Stimulated activated effector memory CD8-positive, alpha-beta T cell treated with anti-CD3 and anti-CD28 coated beads, Interleukin-12 subunit alpha, Interleukin-12 subunit beta, amount 100 ng/mL, for 72 hours (primary cell): ENCODE results near the gene LAPTM4A.
"Not testable (repeated sequence)": the region's sequence is repeated elsewhere in the genome, so short reads cannot be mapped to it uniquely, and the experiment has no call there.

Source experiments
- ATAC-seq: fragments of 150-1000 bp; cut with Tn5 transposase; 2 replicates; pipeline ENCODE4 v1.10.0; 2021
- DNase-seq, 2 donors: peaks; one replicate each; pipeline ENCODE4 v3.0.0; 2021 to 2022; ENCODE audit warnings: low spot score in 2 of 2
- H3K27ac Mint-ChIP-seq: one replicate; pipeline ENCODE4 v1.8.0; 2022; ENCODE audit warnings: mild to moderate bottlenecking, mixed read lengths
- H3K36me3 Mint-ChIP-seq: one replicate; pipeline ENCODE4 v1.8.0; 2022; ENCODE audit warnings: mild to moderate bottlenecking, mixed read lengths
- H3K4me1 Mint-ChIP-seq: one replicate; pipeline ENCODE4 v1.8.0; 2022; ENCODE audit warnings: mixed read lengths
- H3K4me3 Mint-ChIP-seq: one replicate; pipeline ENCODE4 v1.8.0; 2022; ENCODE audit warnings: mild to moderate bottlenecking, mixed read lengths
- H3K9me3 Mint-ChIP-seq: one replicate; pipeline ENCODE4 v1.8.0; 2022; ENCODE audit warnings: mixed read lengths

The LAPTM4A gene

DNA sequence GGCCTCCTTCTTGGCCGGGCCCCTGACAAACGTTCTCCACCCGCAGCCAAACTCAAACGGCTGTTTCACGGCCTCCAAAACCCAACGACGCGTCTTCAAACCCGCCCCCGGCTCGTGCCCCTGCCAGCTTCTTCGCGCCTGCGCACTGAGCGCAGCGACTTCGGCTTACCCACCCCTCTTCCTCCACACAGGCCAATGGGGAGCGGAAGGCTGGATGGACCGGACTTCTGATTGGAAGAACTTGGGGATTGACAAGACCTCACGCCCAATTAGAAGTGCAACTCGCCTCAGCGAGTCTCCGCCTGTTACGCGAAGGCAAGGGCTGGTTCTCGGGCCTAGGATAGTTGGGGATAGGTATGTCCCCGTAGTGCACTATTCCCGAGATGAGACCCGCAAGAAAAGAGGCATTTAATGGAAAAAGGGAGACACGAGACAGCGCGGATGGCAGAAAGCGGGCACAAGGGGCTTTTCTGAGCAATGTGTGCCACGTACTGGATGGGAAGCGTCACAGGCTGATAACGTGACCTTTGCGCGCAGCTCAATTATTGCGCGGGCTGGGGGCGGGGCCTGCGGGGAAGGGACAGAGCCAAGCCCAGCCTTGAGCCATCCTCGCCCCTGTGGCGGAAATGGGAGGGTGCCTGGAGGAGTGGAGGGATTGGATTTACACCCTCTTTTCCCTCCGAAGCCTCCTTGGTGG lies at the start of gene LAPTM4A:
LAPTM4A (minus strand) TSS at position 97 of the 697 bp plus-strand sequence. CDS start 108 bp downstream, outside the sequence.
- H3K9me3 Mint-ChIP-seq: no peaks in the 10 kb centered on the region
- no peak within 1 kb of the TSS for H3K27ac Mint-ChIP-seq
- ATAC-seq: peak; percentile 98
- DNase-seq: peak; percentile 90 to 97
- H3K36me3 Mint-ChIP-seq: no peaks in the 10 kb centered on the region
- H3K4me3 Mint-ChIP-seq: no peak within 1 kb of the TSS
- peaks cover 25% of the 10 kb centered on the region for H3K4me1 Mint-ChIP-seq

DNA sequence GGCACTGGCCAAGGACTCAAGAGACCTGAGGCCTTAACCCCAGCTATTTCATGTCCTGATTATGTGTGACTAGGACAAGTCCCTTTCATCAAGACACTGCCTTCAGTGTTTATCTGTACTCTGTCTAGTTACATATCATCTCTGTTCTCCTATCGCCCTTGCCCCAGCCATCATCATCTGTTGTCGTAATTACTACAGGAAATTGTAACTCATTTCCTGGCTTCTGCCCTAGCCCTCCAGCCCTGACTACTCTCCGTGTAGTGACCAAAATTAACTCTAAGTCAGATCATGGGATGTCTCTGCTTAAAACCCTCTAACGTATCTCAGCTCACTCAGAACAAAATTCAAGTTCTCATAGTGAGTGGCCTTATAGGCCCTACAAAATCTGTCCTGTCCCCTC lies 49.3 kb upstream of the LAPTM4A start:
- no peak overlapping the region for H3K4me3 Mint-ChIP-seq
- no peaks in the 10 kb centered on the region for H3K9me3 Mint-ChIP-seq
- ATAC-seq (no peak), DNase-seq (no peak)
- H3K4me1 Mint-ChIP-seq: peaks cover 5% of the 10 kb centered on the region
- H3K27ac Mint-ChIP-seq: no peak overlapping the region
- no peaks in the 10 kb centered on the region for H3K36me3 Mint-ChIP-seq

DNA sequence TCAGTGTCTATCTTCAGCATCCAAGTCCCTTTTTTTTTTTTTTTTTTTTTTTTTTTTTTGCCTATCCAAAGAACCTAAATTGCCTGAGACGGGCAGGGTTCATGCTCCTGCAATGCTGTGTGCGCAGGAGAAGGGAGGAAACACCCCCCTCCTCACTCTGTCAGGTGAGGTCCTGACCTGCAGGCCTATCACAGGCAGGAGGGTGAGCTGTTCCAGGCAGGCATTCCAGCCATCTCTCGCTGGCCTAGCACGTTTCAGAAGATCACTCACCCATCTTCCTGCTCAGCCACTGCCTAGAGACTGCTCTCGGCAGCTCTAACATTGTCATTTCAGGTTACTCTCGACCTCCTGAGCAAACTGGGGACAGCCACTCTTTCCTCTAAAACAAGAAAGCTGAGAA lies 48.4 kb upstream of the LAPTM4A start:
- no peak for ATAC-seq
- H3K9me3 Mint-ChIP-seq: no peaks in the 10 kb centered on the region

DNA sequence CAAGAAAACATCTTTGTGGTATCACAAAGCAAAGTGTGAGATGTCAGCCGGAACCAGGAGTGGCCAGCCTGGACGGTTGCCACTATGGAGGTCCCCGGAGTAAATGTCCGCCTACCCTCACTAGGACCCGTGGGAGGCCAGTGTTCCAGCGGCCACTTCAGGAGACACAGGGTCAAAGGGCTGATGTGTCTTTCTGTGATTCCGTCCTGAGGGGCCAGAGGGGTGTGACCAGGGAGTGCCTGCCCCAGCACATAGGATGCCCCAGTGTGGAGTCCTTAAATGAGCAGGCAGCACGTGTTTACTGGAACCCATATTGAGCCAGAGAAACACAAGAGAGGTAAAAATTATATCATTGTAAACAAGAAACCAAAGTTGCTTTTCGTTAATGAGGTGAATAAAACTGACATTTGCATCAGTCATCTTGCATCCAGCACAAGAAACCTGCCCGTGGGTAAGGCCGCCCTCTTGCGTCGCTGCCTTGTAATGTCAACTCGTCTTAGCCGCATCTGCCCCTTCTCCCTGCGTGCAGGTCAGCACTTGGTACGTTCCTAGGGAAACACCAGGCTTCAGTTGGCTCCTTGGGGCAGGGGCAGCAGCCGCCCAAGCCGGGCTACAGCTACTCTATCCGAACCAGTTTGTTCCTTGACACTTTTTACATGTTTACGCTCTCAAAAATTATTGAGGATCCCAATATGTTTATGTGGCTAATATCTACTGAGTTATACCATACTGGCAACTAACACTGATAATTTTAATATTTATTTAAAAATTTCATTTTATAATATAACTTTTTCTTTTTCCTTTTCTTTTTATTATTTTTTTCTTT lies 46.7 kb upstream of the LAPTM4A start:
- no peak overlapping the region for H3K4me3 Mint-ChIP-seq
- no peaks in the 10 kb centered on the region for H3K9me3 Mint-ChIP-seq
- peaks cover 11% of the 10 kb centered on the region for H3K4me1 Mint-ChIP-seq
- no peaks in the 10 kb centered on the region for H3K36me3 Mint-ChIP-seq
- DNase-seq: peak; percentile 52 to 87
- no peak overlapping the region for H3K27ac Mint-ChIP-seq
- ATAC-seq: peak; percentile 86

More for the DNA sequence above, 48.4 kb upstream of the LAPTM4A start:
- H3K4me3 Mint-ChIP-seq: no peak overlapping the region
- no peaks in the 10 kb centered on the region for H3K36me3 Mint-ChIP-seq
- no peak for DNase-seq
- H3K27ac Mint-ChIP-seq: no peak overlapping the region
- peaks cover 5% of the 10 kb centered on the region for H3K4me1 Mint-ChIP-seq

DNA sequence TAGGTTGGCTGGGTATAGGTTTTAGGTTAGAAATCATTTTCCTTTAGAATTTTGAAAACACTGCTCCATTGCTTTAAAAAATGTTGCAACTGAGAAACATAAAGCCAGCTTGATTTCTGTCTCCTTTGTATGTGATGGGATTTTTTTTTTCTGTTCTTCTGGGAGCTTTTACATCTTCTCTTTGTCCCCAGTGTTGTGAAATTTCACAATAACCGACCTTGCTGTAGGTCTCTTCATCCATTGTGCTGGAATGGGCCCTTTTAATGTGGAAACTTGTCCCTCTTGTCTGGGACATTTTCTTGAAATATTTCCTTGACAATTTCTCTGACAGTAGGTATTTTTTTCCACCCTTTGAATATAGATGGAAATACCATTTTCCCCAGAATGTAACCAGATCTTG lies 44.0 kb upstream of the LAPTM4A start:
- ATAC-seq (no peak), DNase-seq (no peak)
- H3K36me3 Mint-ChIP-seq: no peaks in the 10 kb centered on the region
- no peak overlapping the region for H3K4me3 Mint-ChIP-seq
- H3K9me3 Mint-ChIP-seq: no peaks in the 10 kb centered on the region
- no peak overlapping the region for H3K27ac Mint-ChIP-seq
- peaks cover 11% of the 10 kb centered on the region for H3K4me1 Mint-ChIP-seq

DNA sequence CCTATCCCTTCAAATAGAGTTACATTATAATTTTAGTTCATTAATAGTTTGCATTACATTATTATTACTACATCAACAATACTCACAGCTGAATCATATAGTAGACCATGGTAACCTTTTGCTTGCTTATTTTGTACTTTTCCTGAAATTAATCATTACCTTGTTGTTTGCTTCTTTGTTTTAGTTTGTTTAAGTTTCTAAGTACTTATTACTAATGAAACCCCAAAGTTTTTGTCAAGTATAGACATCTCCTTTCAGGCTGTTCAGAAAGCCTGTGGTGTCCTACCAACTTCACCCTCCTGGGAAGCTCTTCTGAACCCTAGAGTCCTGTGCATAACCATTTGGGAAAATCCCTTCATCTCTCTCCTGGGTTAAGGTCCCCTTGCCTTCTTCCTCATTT lies 43.5 kb upstream of the LAPTM4A start:
- peak; percentile 29 for ATAC-seq
- H3K36me3 Mint-ChIP-seq: no peaks in the 10 kb centered on the region
- no peaks in the 10 kb centered on the region for H3K9me3 Mint-ChIP-seq
- H3K4me3 Mint-ChIP-seq: no peak overlapping the region
- H3K4me1 Mint-ChIP-seq: peaks cover 11% of the 10 kb centered on the region
- no peak for DNase-seq
- no peak overlapping the region for H3K27ac Mint-ChIP-seq

DNA sequence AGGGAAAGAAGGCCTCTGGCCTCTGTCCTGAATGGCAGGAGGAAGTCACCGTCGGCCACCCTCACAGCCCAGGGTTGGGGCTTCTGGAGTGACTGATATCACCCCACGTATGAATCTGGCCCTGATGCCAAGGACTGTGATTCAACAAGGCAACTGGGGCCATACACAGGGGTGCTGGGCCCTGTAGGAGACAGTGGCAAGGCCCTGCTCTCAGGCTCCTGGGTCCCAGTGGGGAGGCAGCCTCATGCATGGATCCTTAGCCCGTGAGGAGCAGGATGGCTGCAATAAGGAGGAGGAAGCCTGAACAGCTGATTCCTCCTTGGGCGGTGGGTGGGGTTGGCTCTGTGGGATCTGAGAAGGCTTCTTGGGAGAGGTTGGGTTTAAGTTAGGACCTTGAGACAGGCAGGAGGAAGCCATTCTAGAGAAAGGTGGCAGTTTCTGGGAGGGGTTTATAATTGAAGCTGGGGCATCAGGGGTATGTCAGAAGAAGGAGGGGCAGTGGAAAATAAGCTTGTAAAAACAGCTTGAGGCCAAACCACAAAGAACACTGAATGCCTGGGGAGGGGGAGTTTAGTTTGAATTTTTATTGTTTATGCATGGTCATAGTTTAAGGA lies 42.8 kb upstream of the LAPTM4A start:
- H3K27ac Mint-ChIP-seq: peak overlapping the region; percentile 32
- no peak overlapping the region for H3K4me3 Mint-ChIP-seq
- no peaks in the 10 kb centered on the region for H3K9me3 Mint-ChIP-seq
- no peak for ATAC-seq
- H3K4me1 Mint-ChIP-seq: peaks cover 11% of the 10 kb centered on the region
- no peaks in the 10 kb centered on the region for H3K36me3 Mint-ChIP-seq
- no peak for DNase-seq

DNA sequence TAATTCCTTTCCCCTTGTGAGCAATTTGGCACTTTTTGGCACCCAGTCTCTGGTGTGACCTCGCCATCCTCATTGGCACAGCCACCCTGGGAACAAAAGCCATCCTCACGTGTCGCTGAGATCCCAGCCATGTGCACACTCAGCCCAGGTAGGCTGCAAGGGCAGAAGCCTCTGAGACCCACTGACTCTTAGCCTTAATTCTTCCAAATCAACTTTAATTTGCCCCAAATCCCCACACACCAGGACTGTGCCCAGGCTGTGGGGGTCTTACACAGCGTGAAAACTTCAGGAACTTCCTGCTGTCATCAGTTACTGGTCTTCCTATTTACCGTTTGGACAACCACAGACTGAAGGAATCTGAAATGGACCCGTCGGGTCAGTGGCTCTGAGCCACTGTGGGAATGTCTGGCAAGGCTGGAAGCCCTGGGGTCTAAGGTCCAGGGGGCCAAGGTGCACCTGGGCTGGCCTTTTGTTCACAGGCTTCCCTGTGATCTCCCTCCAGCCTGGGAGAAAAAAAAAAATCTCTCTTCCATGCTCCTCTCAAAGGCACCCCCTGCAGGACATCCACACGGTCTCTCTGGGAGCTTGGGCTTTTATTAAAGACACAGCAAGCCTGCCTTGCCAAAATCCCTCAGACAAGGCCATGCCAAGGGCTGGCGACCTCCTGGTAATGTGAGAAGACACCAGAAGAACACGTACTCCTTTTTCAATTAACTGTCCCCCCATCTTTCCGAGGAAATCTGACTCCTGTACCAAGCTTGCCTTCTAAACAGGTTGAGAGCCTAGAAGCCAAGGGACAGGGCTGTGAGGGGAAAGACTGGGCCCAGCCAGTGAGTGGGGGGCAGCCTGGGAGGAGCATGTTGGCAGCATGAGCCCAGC lies 42.1 kb upstream of the LAPTM4A start:
- H3K9me3 Mint-ChIP-seq: no peaks in the 10 kb centered on the region
- no peaks in the 10 kb centered on the region for H3K36me3 Mint-ChIP-seq
- peaks cover 11% of the 10 kb centered on the region for H3K4me1 Mint-ChIP-seq
- no peak for ATAC-seq
- H3K4me3 Mint-ChIP-seq: no peak overlapping the region
- DNase-seq: no peak
- H3K27ac Mint-ChIP-seq: peak overlapping the region; percentile 32

DNA sequence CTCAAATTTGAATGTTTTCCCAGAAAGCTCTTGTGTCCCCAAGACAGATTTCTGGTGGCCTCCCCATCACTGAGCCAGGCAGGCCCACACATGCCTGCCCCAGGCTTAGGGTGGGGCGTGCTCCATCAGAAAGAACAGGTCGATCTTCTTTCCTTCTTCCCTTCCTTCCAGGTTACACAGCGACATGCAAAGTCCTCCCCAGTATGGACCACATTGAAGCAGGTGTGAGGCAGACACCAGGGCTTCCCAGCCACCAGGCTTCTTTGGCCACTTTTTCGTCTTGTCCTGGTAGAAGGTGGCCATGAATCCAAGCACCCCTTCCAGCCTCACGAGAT lies 41.4 kb upstream of the LAPTM4A start:
- H3K4me1 Mint-ChIP-seq: peaks cover 8% of the 10 kb centered on the region
- no peak overlapping the region for H3K4me3 Mint-ChIP-seq
- H3K9me3 Mint-ChIP-seq: no peaks in the 10 kb centered on the region
- DNase-seq (no peak), ATAC-seq (no peak)
- no peaks in the 10 kb centered on the region for H3K36me3 Mint-ChIP-seq
- no peak overlapping the region for H3K27ac Mint-ChIP-seq

DNA sequence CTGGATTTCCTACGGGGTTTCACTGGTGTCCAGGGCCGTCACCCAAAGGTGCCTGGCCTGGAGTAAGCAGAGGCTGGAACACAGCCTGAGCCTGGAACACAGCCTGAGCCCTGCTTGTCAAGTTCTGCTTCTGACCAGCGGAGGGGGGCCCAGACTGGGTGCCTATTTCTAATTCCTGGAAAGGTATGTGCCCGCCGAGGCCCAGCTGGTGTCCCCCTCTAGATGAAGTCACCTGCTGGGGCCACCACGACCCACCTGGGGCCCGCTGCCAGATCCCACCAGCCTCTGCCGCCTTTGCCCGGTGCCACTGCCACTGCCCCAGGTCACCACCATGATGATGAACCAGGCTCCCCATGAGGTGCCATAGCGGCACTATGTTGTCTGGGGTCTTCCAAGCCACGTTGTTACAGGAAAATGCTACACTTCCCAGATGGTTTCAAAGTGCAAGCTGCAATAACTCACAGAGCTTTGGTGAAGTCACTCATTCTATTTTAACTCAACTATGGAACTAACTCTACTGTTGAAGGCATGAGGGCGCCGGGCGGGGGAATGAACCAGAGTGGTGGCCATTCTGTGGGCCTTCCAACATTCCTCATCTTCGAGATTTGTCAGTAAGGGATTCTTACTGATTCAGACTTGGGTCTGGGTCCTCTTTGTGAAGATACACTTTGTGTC lies 40.9 kb upstream of the LAPTM4A start:
- peaks cover 6% of the 10 kb centered on the region for H3K4me1 Mint-ChIP-seq
- ATAC-seq: no peak
- no peak for DNase-seq
- no peak overlapping the region for H3K4me3 Mint-ChIP-seq
- no peak overlapping the region for H3K27ac Mint-ChIP-seq
- no peaks in the 10 kb centered on the region for H3K9me3 Mint-ChIP-seq
- H3K36me3 Mint-ChIP-seq: no peaks in the 10 kb centered on the region

DNA sequence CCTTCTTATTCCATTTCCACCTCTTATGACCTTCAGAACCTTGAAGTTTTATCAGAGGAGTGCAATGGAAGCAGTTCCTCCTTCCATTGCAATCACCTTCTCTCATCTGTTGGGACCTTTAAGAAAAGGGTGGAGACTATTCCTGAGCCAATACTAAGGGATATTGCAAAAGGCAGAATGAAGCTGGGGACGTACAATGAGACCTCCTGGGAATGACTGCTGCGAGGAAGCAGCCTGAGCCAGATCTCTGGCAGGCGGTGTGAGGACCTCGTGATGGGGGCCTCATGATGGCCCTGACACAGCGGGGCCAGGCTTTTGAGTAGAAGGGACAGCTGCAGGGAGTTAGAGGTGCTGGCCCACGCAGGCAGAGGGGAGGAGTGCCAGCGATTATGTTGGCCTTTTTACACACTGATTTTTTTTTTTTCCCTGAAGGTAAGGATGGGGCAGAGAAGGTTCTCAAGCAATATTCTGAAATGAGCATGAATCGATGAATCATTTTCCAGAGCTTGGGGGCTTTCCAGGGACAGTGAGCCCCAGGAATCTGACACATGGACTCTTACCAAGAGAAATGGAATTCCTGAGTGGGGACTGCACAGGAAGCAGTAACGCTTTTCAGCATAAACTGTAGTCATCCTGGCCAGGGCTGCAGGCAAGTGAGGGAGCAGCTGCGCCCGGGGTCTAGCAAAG lies 40.0 kb upstream of the LAPTM4A start:
- no peaks in the 10 kb centered on the region for H3K9me3 Mint-ChIP-seq
- peaks cover 6% of the 10 kb centered on the region for H3K4me1 Mint-ChIP-seq
- DNase-seq (no peak), ATAC-seq (no peak)
- H3K27ac Mint-ChIP-seq: no peak overlapping the region
- H3K4me3 Mint-ChIP-seq: no peak overlapping the region
- no peaks in the 10 kb centered on the region for H3K36me3 Mint-ChIP-seq

DNA sequence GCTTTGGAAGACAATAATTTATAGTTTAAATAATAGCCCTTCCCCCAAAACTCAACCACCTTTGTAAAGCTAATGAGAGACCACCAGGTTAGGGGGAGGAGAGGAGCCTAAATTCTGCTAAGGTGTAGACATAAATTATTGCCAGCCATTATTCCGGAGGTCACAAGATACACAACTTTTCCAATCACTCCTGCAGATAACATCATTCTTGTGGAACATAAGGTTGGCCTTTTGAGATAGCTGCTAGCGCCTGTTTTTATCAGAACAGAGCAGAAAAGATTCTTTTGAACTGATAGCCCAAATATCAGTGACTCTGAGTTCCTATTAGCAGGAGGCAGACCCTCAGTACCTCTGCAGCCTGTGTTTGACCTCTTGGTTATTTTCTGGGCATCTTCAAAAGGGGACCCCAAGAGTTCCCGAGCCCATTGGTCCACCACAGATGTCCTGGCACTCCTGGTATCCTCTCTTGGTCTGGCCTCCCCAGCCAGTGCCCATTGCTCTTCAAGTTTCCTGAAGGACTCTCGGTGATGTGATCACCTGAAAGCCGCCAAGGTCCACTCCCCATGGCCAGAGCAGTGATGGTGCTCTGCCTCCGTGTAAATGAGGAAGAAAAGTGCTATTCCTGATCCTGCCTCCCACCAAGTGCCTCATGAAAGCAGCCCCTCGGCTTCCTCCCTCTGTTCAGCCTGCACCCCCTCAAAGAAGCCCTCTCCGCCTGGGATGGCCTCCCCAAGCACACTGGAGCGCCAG lies 38.5 kb upstream of the LAPTM4A start:
- DNase-seq (no peak), ATAC-seq (no peak)
- Mint-ChIP-seq H3K4me3 (no peak overlapping the region), H3K27ac (no peak overlapping the region), H3K36me3 (no peaks in the 10 kb centered on the region), H3K4me1 (peaks cover 6% of the 10 kb centered on the region), H3K9me3 (no peaks in the 10 kb centered on the region)

DNA sequence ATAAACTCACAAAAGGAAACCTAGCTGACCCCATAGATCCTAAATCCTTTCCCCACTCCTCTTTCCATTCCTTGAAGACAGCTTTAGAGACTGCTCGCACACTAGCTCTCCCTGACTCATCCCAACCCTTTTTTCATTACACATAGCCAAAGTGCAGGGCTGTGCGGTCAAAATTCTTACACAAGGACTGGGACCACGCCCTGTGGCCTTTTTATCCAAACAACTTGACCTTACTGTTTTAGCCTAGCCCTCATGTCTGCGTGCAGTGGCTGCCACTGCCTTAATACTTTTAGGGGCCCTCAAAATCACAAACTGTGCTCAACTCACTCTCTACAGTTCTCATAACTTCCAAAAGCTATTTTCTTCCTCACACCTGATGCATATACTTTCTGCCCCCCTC lies 34.5 kb upstream of the LAPTM4A start:
- H3K36me3 Mint-ChIP-seq, H3K4me3 Mint-ChIP-seq, ATAC-seq, H3K27ac Mint-ChIP-seq, DNase-seq, H3K9me3 Mint-ChIP-seq, H3K4me1 Mint-ChIP-seq: not testable (repeated sequence)

DNA sequence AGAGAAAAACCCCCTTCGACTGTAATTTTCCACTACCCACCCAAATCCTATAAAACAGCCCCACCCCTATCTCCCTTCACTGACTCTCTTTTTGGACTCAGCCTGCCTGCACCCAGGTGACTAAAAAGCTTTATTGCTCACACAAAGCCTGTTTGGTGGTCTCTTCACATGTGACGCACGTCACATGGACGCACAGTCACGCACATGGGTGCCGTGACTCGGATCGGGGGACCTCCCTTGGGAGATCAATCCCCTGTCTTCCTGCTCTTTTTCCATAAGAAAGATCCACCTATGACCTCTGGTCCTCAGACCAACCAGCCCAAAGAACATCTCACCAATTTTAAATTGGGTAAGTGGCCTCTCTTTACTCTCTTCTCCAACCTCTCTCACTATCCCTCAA lies 31.4 kb upstream of the LAPTM4A start:
- not testable (repeated sequence) for H3K4me3 Mint-ChIP-seq, H3K27ac Mint-ChIP-seq, ATAC-seq, DNase-seq, H3K9me3 Mint-ChIP-seq, H3K4me1 Mint-ChIP-seq, H3K36me3 Mint-ChIP-seq
